Motor neuron (in vitro differentiated cells): ENCODE data around the gene MACROD2. TPM values are rescaled to one million over a fixed set of nuclear protein-coding genes. Genes with fewer than 3 reads are reported as not detected.
"Not testable (repeated sequence)": the region's sequence is repeated elsewhere in the genome, so short reads cannot be mapped to it uniquely, and the experiment has no call there.

Source experiments
- ATAC-seq, 8 experiments: fragments of 200-7000 bp; cut with Tn5 transposase; replicated peaks in 6 of 8; 2 replicates each; pipeline ENCODE4 v1.8.0; 2021; ENCODE audit warnings: mild to moderate bottlenecking in 8 of 8, moderate library complexity in 8 of 8
- H3K27ac ChIP-seq, 2 donors: fragments of 250-450 bp; sonication (Bioruptor Pico); 2 replicates each; pipeline ENCODE4 v1.9.0; 2021; ENCODE audit warnings: antibody characterized with exemption in 2 of 2, mild to moderate bottlenecking in 2 of 2, moderate library complexity in 1 of 2
- H3K4me1 ChIP-seq, 2 donors: fragments of 250-450 bp; sonication (Bioruptor Pico); replicated peaks in 1 of 2; 2 replicates each; pipeline ENCODE4 v1.6.1; 2021; ENCODE audit warnings: antibody characterized with exemption in 2 of 2, mild to moderate bottlenecking in 2 of 2, moderate library complexity in 1 of 2
- H3K4me3 ChIP-seq, 5 donors: fragments of 250-450 bp; sonication (Bioruptor Pico); 2 replicates each; pipeline ENCODE4 v1.9.0; 2021; ENCODE audit warnings: antibody characterized with exemption in 5 of 5, mild to moderate bottlenecking in 5 of 5, moderate library complexity in 4 of 5
- WGBS, 10 experiments: fragments of 450-650 bp; shearing (Covaris generic); methylation state at CpG; one replicate each; pipeline ENCODE4 v1.0.0; 2022; 5-methylcytosine and 5-hydroxymethylcytosine counted together
- in situ Hi-C, 9 experiments: fragments of 400-800 bp; cut with MboI; loops; one replicate each; pipeline ENCODE4 v1.15.0; 2021; ENCODE audit warnings: low sequenced_read_pairs in 9 of 9, low pct_unique_long_range_greater_than_20kb in 2 of 9; ENCODE audit not compliant: unreplicated experiment in 9 of 9
- total RNA-seq, 8 experiments: library from RNA; unstranded; fragments of 300-600 nt; gene quantifications; 2 replicates each; pipeline versions ENCODE4 v1.2.3 to v1.2.4, GENCODE V29; 2022

Gene MACROD2
- total RNA-seq, 8 experiments from 2014 or later: 4.3 to 24.9 (median 10.4) TPM

DNA sequence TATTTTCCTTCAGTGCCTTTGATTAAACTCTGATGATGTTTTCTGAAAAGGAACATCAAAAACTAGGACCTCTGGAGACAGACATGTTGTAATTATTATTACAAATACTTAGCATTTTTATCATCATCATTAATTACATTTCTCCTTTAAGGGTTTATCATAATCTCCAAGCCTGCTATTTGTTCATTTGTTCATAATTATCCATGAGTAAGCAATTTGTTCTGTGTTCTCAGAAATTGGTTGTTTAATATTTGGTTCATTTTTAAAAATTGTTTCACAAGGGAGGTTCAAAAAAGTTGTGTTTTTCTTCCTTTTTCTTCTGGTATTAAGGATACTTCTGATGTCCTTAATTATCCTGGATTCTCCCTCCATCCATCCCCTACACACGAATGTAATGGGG lies 1192.3 kb downstream of the MACROD2 start:
- in situ Hi-C loops: no loop called here
- ATAC-seq: no peak
- 0 to 100% (median 86%) methylated on average over 1 of the region's 1 CpG; no CpG with 5 or more reads in 1 of the 10 experiments for WGBS, 10 experiments

DNA sequence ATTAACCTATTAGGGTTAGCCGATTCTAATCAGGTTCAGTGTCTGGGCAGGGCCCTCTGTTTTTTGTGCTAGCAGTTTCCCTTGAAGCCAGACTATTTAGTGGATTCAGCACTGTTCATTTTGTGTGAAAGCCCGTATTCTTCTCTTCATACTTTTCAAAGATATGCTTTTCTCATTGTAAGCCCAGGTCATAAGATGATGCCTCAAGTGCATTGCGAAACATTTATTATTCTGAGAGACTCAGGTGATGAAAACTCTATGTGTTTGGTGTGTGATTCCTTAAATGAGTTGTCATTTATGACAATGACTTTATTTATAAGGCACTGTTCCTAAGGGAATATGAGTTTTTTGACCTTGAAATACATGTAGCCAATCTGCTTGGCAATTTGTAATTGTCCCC lies 1193.1 kb downstream of the MACROD2 start:
- in situ Hi-C loops: no loop called here
- 0 to 100% (median 93%) methylated on average over 1 to 3 of the region's 3 CpGs; no CpG with 5 or more reads in 1 of the 10 experiments for WGBS, 10 experiments
- ATAC-seq: no peak
- no peak overlapping the region for H3K4me3 ChIP-seq
- H3K27ac ChIP-seq: no peak overlapping the region
- peaks cover 0 to 19% of the 10 kb centered on the region in 2 donors for H3K4me1 ChIP-seq

More for the DNA sequence above, 1192.3 kb downstream of the MACROD2 start:
- Histone ChIP-seq H3K4me3 (no peak overlapping the region), H3K27ac (no peak overlapping the region), H3K4me1 (peaks cover 0 to 19% of the 10 kb centered on the region in 2 donors)

- Histone ChIP-seq H3K27ac (no peak overlapping the region), H3K4me3 (no peak overlapping the region), H3K4me1 (peaks cover 0 to 19% of the 10 kb centered on the region in 2 donors)
- in situ Hi-C loops: no loop called here
- WGBS, 10 experiments: 0 to 83% (median 47%) methylated on average over 1 to 4 of the region's 4 CpGs; no CpG with 5 or more reads in 2 of the 10 experiments
- ATAC-seq: peak in 1 of 8 experiments; percentile 43
Observed at GRCh38 chr20:15191082-15191723, 1195.9 kb downstream of the MACROD2 start.

DNA sequence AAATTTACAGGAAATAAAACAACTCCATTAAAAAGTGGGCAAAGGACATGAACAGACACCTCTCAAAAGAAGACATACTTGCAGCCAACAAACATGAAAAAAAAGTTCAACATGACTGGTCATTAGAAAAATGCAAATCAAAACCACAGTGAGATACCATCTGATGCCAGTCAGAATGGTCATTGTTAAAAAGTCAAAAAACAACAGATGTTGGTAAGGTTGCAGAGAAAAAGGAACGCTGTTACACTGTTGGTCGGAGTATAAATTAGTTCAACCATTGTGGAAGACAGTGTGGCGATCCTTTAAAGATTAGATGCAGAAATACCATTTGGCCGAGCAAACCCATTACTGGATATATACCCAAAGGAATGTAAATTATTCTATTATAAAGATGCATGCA lies 1200.1 kb downstream of the MACROD2 start:
- no peak overlapping the region for H3K4me3 ChIP-seq
- in situ Hi-C loops: no loop called here
- H3K27ac ChIP-seq: no peak overlapping the region
- 72 to 100% (median 92%) methylated on average over 3 to 4 of the region's 4 CpGs; no CpG with 5 or more reads in 1 of the 10 experiments for WGBS, 10 experiments
- ATAC-seq: no peak
- H3K4me1 ChIP-seq: peaks cover 0 to 4% of the 10 kb centered on the region in 2 donors

DNA sequence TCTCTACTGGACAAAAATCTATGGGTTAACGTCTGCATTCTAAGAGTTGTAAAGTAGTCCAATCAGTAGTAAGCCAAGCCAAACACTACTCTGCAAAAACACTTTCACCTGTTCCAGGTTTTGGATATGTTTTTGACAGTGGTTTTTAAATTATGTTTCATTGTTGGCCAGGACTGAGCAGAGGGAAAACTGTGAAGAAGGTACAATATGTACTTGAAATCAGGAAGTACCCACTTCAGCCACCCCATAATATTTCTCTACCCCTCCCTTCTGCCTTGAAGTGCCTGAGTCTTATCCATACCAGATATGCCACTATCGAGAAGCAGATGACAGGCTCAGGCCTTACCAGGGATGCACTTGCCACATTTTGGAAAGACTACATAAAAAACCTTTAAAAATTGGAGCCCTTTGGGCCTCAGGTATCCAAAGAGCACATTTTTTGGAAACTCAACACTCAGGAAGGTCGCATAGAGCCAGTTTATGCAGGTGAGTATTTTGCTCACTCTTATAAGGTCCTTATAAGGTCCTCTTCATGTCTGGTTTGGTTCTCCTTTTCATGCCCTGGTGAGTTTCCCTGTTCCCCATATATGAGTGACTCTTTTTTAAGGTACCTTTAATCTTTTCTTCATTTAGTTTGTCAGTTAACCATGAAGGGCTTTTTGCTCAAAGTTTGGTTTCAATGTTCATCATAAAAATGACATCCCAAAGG lies 1201.4 kb downstream of the MACROD2 start:
- Histone ChIP-seq H3K4me3 (no peak overlapping the region), H3K27ac (no peak overlapping the region), H3K4me1 (peaks cover 1 to 9% of the 10 kb centered on the region in 2 donors)
- 73 to 100% (median 84%) methylated on average over 1 to 3 of the region's 3 CpGs; no CpG with 5 or more reads in 2 of the 10 experiments for WGBS, 10 experiments
- ATAC-seq: no peak
- in situ Hi-C loops: no loop called here

DNA sequence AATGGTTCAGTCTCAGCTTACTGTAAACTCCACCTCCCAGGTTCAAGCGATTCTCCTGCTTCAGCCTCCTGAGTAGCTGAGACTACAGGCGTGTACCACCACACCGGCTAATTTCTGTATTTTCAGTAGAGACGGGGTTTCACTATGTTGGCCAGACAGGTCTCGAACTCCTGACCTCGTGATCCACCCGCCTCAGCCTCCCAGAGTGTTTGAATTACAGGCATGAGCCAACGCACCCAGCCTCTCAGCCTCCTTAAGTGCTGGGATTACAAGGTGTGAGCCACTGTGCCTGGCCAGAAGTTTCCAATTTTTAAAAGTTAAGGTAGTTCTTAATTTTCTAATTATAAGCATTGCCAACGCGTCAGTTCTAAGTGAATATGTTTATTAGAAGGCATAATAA lies 1202.7 kb downstream of the MACROD2 start:
- H3K27ac ChIP-seq, H3K4me3 ChIP-seq, in situ Hi-C loops, ATAC-seq: not testable (repeated sequence)
- 70 to 100% (median 93%) methylated on average over 2 to 6 of the region's 10 CpGs; no CpG with 5 or more reads in 2 of the 10 experiments for WGBS, 10 experiments
- H3K4me1 ChIP-seq: peaks cover 5 to 11% of the 10 kb centered on the region in 2 donors

DNA sequence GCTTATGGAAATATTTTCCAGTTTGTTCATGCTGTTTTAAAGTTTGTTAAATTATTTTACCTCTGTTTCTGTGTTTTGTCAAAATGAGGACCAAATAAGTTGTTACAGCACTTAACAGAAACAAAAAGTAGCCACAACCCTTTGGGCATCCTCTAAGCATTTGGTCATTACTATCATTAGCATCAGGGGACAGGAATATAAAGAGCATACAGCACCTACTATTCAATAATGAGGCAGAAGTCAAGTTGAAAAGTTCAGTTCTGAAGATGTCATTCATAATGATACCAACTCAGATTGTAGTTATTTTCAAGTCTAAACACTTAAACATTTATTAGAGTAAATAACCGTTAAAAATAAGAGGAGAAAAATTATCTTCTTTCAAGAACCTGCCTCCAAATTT lies 1204.4 kb downstream of the MACROD2 start:
- Histone ChIP-seq H3K27ac (no peak overlapping the region), H3K4me3 (no peak overlapping the region), H3K4me1 (peaks cover 5 to 11% of the 10 kb centered on the region in 2 donors)
- no peak for ATAC-seq
- 0 to 100% (median 100%) methylated on average over 1 of the region's 1 CpG; no CpG with 5 or more reads in 3 of the 10 experiments for WGBS, 10 experiments
- in situ Hi-C loops: no loop called here

DNA sequence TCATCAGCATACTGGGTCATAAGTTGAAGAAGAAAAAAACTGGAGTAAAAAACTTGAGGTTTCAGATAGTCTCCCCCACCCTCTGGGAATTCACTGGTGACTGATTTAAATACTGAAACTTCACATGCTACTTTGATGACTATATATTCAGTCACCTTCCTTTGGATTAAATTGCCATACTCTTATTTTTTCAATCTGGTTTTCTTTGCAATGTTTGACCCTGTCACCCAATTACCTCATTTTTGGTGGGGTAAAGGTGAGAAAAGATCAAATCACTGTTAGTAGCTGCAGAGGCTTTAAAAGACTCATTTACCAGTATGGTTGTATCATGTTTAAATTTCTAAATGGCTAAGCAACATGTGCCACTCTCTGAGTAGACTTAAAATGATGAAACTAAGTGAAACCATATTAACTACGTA lies 1204.8 kb downstream of the MACROD2 start:
- Histone ChIP-seq H3K4me1 (peaks cover 5 to 11% of the 10 kb centered on the region in 2 donors), H3K4me3 (no peak overlapping the region), H3K27ac (no peak overlapping the region)
- ATAC-seq: peak in 4 of 8 experiments; percentile 26 to 74 (median 50)
- in situ Hi-C loops: no loop called here
- WGBS, 10 experiments: 40 to 90% (median 67%) methylated on average over 1 of the region's 1 CpG; no CpG with 5 or more reads in 4 of the 10 experiments

DNA sequence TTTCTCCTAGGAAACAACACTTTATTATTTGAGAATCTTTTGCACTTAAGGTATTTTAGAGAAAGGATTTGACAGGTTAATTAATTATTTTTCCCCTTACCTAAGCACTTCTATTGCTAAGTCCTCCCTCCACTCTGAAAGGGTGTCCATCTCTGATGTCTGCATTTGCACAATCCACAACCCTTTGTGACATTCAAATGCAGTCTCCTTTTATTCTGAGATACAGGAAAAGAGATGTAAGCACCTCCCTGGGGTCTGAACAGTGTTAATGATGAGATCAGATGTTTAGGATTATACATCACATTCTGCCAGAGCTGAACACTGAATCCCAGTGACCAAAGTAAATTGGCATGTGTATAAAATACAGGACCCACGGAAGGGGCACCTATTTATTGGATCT lies 1206.3 kb downstream of the MACROD2 start:
- 0 to 75% (median 57%) methylated on average over 1 of the region's 1 CpG; no CpG with 5 or more reads in 5 of the 10 experiments for WGBS, 10 experiments
- Histone ChIP-seq H3K4me1 (peaks cover 5 to 11% of the 10 kb centered on the region in 2 donors), H3K27ac (no peak overlapping the region), H3K4me3 (no peak overlapping the region)
- in situ Hi-C loops: no loop called here
- ATAC-seq: peak in 5 of 8 experiments; percentile 47 to 72 (median 67)

GRCh38 chr20:15204234-15204633 lies 1208.9 kb downstream of the MACROD2 start:
- peak in 2 of 8 experiments; percentile 65 to 67 for ATAC-seq
- in situ Hi-C loops: no loop called here
- WGBS, 10 experiments: 50 to 96% (median 84%) methylated on average over 2 to 5 of the region's 5 CpGs
- Histone ChIP-seq H3K27ac (no peak overlapping the region), H3K4me1 (peaks cover 5 to 11% of the 10 kb centered on the region in 2 donors), H3K4me3 (no peak overlapping the region)

GRCh38 chr20:15205028-15205427 lies 1209.7 kb downstream of the MACROD2 start:
- 36 to 100% (median 88%) methylated on average over 1 to 2 of the region's 2 CpGs; no CpG with 5 or more reads in 1 of the 10 experiments for WGBS, 10 experiments
- Histone ChIP-seq H3K27ac (no peak overlapping the region), H3K4me3 (no peak overlapping the region), H3K4me1 (peaks cover 5 to 10% of the 10 kb centered on the region in 2 donors)
- in situ Hi-C loops: no loop called here
- ATAC-seq: no peak

DNA sequence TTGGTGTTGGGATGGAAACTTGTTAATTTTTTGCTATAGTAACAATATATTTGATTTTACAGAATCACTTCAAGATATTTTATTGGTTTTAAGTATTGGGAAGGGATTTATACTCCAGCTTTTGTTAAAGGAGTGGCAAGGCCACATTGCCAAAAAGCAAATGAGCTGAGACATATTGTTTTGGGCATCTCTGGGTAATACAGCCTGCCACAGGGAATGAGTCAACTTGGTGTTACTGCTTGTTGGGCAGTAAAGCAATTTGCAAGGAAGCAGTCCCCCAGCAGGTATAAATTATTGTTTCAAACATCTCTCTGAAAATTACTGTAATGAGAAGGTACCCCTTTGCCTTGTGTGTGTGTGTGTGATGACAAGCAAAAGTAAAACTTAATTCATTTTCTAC lies 1210.4 kb downstream of the MACROD2 start:
- ATAC-seq: no peak
- H3K4me3 ChIP-seq: no peak overlapping the region
- H3K4me1 ChIP-seq: peaks cover 5 to 8% of the 10 kb centered on the region in 2 donors
- no peak overlapping the region for H3K27ac ChIP-seq
- in situ Hi-C loops: no loop called here

- WGBS, 10 experiments: 71 to 100% (median 100%) methylated on average over 1 of the region's 1 CpG; no CpG with 5 or more reads in 6 of the 10 experiments
- in situ Hi-C loops: no loop called here
- H3K4me1 ChIP-seq: no peaks in the 10 kb centered on the region
- peak in 2 of 8 experiments; percentile 47 to 98 for ATAC-seq
- no peak overlapping the region for H3K4me3 ChIP-seq
- H3K27ac ChIP-seq: no peak overlapping the region
Observed at GRCh38 chr20:15209537-15209936, 1214.2 kb downstream of the MACROD2 start.
